ENCODE results near the gene TNS3. TPM values are rescaled to one million over a fixed set of nuclear protein-coding genes. Genes with fewer than 3 reads are reported as not detected.

The TNS3 gene
- total and polyA plus RNA-seq, 2 of the 13 experiments (the other 11 are each of a cell fraction or from before 2014, with no cell fraction given): 52.9 to 55.7 TPM

DNA sequence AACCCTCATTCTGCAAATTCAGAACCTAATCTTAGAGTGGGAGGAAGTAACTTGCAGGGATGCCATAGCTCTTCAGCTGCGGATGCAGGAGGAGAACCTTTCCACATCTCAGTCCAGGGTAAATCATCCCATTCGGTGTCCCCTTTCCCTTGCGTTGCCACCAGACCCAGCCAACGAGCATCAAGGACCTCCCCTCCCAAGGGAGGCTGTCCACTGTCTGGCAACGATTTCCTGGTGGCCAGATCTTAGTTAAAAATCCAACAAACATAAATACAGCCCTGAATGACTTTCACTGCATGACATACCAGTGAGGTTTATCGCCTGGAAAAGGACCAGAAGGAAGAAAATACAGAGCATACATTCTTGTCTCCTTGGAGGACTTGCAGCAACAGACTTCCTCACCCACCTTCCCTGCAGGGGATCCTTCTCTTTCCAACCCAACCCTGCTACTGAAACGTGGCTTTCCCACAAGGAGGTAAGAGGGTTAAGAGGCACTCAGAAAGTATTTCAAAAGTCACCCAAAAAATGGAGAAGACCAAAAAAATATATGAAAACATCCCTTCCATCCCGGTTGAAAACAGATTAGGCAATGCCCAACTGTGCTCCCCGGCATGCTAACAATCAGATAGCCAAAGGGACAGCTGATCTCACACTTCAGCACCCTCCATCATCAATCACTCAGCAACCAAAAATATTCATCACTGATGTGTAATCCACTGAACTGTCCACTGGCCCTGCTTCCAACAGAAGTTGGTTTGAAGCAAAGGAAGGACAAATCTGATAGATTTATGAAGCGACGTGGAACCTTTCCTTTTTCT is 206.6 kb downstream of the TNS3 start:
- no peak overlapping the region for H2AFZ ChIP-seq (ENCODE audit: low read length)
- DNase-seq (ENCODE audit: low spot score) (no peak), ATAC-seq (no peak), FAIRE-seq (no peak)
- H3K4me3 ChIP-seq (replicated peaks in 1 of 3; ENCODE audit: insufficient read depth in 1 of 3, low read depth in 2 of 3, low read length in 3 of 3): no peak overlapping the region
- no peak overlapping the region for H3K4me2 ChIP-seq (ENCODE audit: low read depth, low read length)
- WGBS (ENCODE audit: low lambda C conversion rate): 95% methylated on average over 10 of the region's 11 CpGs
- peaks cover 4% of the 10 kb centered on the region for H3K79me2 ChIP-seq (ENCODE audit: insufficient read depth, low read length)
- no peak overlapping the region for H3K27ac ChIP-seq (ENCODE audit: extremely low read length, insufficient read depth, low read length)
- no peak overlapping the region for H3K9ac ChIP-seq (ENCODE audit: insufficient read depth, low read depth, low read length)
- CTCF ChIA-PET (ENCODE audit: low intra/inter-chr PET ratio, low total read pairs): no interaction called here
- TF ChIP-seq RBM22 (optimal IDR thresholded peaks at IDR 0.05; ENCODE audit: low read length): peak; percentile 39
- no peak for TF ChIP-seq SKI (IDR thresholded peaks at IDR 0.05; ENCODE audit: partially characterized antibody)
- TF ChIP-seq, protein P1, sequence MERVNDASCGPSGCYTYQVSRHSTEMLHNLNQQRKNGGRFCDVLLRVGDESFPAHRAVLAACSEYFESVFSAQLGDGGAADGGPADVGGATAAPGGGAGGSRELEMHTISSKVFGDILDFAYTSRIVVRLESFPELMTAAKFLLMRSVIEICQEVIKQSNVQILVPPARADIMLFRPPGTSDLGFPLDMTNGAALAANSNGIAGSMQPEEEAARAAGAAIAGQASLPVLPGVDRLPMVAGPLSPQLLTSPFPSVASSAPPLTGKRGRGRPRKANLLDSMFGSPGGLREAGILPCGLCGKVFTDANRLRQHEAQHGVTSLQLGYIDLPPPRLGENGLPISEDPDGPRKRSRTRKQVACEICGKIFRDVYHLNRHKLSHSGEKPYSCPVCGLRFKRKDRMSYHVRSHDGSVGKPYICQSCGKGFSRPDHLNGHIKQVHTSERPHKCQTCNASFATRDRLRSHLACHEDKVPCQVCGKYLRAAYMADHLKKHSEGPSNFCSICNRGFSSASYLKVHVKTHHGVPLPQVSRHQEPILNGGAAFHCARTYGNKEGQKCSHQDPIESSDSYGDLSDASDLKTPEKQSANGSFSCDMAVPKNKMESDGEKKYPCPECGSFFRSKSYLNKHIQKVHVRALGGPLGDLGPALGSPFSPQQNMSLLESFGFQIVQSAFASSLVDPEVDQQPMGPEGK (CRISPR knock-in tag; IDR thresholded peaks at IDR 0.05): no peak
- TF ChIP-seq FOSL1 (CRISPR knock-in tag; IDR thresholded peaks at IDR 0.05; ENCODE audit: borderline replicate concordance): no peak
- H3K4me1 ChIP-seq (ENCODE audit: insufficient read depth, low read length): peaks cover 8% of the 10 kb centered on the region
- no peaks in the 10 kb centered on the region for H3K27me3 ChIP-seq (ENCODE audit: control insufficient read depth in 1 of 2, insufficient read depth in 2 of 2, low read length in 2 of 2)
- POLR2A ChIA-PET: no interaction called here
- peaks cover 65% of the 10 kb centered on the region for H4K20me1 ChIP-seq (ENCODE audit: insufficient read depth, low read length)
- peaks cover 15 to 68% of the 10 kb centered on the region in 2 experiments for H3K36me3 ChIP-seq (replicated peaks in 1 of 2; ENCODE audit: control insufficient read depth in 1 of 2, insufficient read depth in 2 of 2, low read length in 2 of 2)
- in situ Hi-C loops (cut with HindIII; ENCODE audit: extremely low pct_ligation_motif_present, low pct_unique_long_range_greater_than_20kb) (no loop called here), intact Hi-C loops (cut with micrococcal nuclease; ENCODE audit: unreplicated experiment) (no loop called here)
- BruUV-seq (replicated peaks): no TSS peak
- H3K9me3 ChIP-seq (ENCODE audit: low read length): no peaks in the 10 kb centered on the region

DNA sequence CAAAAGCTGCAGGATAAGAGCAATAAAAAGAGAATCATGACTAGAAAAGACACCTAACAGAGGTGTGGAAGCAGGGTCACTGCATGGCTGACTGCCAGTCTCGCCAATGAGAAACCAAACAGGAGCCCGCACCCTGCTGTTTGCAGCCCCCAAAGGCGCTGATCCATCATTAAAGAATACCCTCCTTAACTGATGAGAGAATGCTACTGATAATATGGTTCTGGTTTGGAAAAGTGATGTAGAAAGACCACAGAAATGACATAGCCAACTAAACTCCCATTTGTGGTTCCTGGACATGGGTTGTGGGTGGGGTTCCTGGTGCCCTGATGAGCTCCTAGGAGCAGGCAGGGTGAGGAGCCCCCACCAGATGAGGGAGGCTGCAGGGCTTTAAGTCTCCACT is 207.4 kb downstream of the TNS3 start:
- ATAC-seq (no peak), FAIRE-seq (no peak), DNase-seq (ENCODE audit: low spot score) (no peak)
- no peak overlapping the region for H3K9ac ChIP-seq (ENCODE audit: insufficient read depth, low read depth, low read length)
- H3K36me3 ChIP-seq (replicated peaks in 1 of 2; ENCODE audit: control insufficient read depth in 1 of 2, insufficient read depth in 2 of 2, low read length in 2 of 2): peaks cover 15 to 68% of the 10 kb centered on the region in 2 experiments
- 100% methylated on average over 3 of the region's 3 CpGs for WGBS (ENCODE audit: low lambda C conversion rate)
- H3K27ac ChIP-seq (ENCODE audit: extremely low read length, insufficient read depth, low read length): no peak overlapping the region
- H3K4me2 ChIP-seq (ENCODE audit: low read depth, low read length): no peak overlapping the region
- intact Hi-C loops (cut with micrococcal nuclease; ENCODE audit: unreplicated experiment) (no loop called here), in situ Hi-C loops (cut with HindIII; ENCODE audit: extremely low pct_ligation_motif_present, low pct_unique_long_range_greater_than_20kb) (no loop called here)
- H3K79me2 ChIP-seq (ENCODE audit: insufficient read depth, low read length): peaks cover 4% of the 10 kb centered on the region
- no peaks in the 10 kb centered on the region for H3K9me3 ChIP-seq (ENCODE audit: low read length)
- no peaks in the 10 kb centered on the region for H3K4me1 ChIP-seq (ENCODE audit: insufficient read depth, low read length)
- H2AFZ ChIP-seq (ENCODE audit: low read length): no peak overlapping the region
- H3K27me3 ChIP-seq (ENCODE audit: control insufficient read depth in 1 of 2, insufficient read depth in 2 of 2, low read length in 2 of 2): no peaks in the 10 kb centered on the region
- ChIA-PET POLR2A (no interaction called here), CTCF (ENCODE audit: low intra/inter-chr PET ratio, low total read pairs) (no interaction called here)
- peaks cover 62% of the 10 kb centered on the region for H4K20me1 ChIP-seq (ENCODE audit: insufficient read depth, low read length)
- no peak overlapping the region for H3K4me3 ChIP-seq (replicated peaks in 1 of 3; ENCODE audit: insufficient read depth in 1 of 3, low read depth in 2 of 3, low read length in 3 of 3)
- BruUV-seq (replicated peaks): no TSS peak
- TF ChIP-seq ZNF10 (CRISPR knock-in tag; IDR thresholded peaks at IDR 0.05; ENCODE audit: borderline replicate concordance, low read depth): no peak
- TF ChIP-seq GATAD2A (CRISPR knock-in tag; IDR thresholded peaks at IDR 0.05): no peak
- no peak for TF ChIP-seq ELF4 (CRISPR knock-in tag; IDR thresholded peaks at IDR 0.05; ENCODE audit: borderline replicate concordance)
- no peak for TF ChIP-seq ZBTB20 (CRISPR knock-in tag; IDR thresholded peaks at IDR 0.05; ENCODE audit: borderline replicate concordance, low read depth)
- TF ChIP-seq, protein P2, sequence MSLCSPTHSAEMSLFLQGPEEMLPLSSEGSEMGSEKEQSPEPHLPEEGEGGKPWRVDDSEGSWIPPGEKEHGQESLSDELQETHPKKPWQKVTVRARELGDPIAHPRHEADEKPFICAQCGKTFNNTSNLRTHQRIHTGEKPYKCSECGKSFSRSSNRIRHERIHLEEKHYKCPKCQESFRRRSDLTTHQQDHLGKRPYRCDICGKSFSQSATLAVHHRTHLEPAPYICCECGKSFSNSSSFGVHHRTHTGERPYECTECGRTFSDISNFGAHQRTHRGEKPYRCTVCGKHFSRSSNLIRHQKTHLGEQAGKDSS (CRISPR knock-in tag; IDR thresholded peaks at IDR 0.05; ENCODE audit: borderline replicate concordance, low read depth): no peak
- no peak for TF ChIP-seq SATB2 (CRISPR knock-in tag; IDR thresholded peaks at IDR 0.05)
- no peak for TF ChIP-seq SSRP1 (CRISPR knock-in tag; IDR thresholded peaks at IDR 0.05)
- TF ChIP-seq, protein P3, sequence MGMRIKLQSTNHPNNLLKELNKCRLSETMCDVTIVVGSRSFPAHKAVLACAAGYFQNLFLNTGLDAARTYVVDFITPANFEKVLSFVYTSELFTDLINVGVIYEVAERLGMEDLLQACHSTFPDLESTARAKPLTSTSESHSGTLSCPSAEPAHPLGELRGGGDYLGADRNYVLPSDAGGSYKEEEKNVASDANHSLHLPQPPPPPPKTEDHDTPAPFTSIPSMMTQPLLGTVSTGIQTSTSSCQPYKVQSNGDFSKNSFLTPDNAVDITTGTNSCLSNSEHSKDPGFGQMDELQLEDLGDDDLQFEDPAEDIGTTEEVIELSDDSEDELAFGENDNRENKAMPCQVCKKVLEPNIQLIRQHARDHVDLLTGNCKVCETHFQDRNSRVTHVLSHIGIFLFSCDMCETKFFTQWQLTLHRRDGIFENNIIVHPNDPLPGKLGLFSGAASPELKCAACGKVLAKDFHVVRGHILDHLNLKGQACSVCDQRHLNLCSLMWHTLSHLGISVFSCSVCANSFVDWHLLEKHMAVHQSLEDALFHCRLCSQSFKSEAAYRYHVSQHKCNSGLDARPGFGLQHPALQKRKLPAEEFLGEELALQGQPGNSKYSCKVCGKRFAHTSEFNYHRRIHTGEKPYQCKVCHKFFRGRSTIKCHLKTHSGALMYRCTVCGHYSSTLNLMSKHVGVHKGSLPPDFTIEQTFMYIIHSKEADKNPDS (CRISPR knock-in tag; IDR thresholded peaks at IDR 0.05): no peak
- no peak for TF ChIP-seq NFKB2 (CRISPR knock-in tag; IDR thresholded peaks at IDR 0.05; ENCODE audit: borderline replicate concordance)
- no peak for TF ChIP-seq EHMT2 (IDR thresholded peaks at IDR 0.05; ENCODE audit: borderline replicate concordance, low read depth, low read length)

Measured in HepG2 (cell line).